GM12878 (cell line): ENCODE data around the gene ZBTB49. TPM values are rescaled to one million over a fixed set of nuclear protein-coding genes. Genes with fewer than 3 reads are reported as not detected.

Experiments
- ATAC-seq: fragments of 200-7000 bp; cut with Tn5 transposase; 3 replicates; pipeline ENCODE4 v1.9.1; 2020; ENCODE audit warnings: mild to moderate bottlenecking, moderate library complexity
- BruUV-seq: library from RNA; stranded (reverse); fragments of 400-500 nt; replicated peaks from 2 replicates; lab custom pipeline; 2021; lab: Mats Ljungman, UMichigan
- CTCF ChIA-PET: fragments of 300-600 bp; sonication (Branson Sonifier 250); formaldehyde crosslinking; extraction: SDS; loops from one replicate; lab custom pipeline; 2021; ENCODE audit warnings: inconsistent platforms; lab: Yijun Ruan, JAX
- POLR2A ChIA-PET: fragments of 350-600 bp; formaldehyde crosslinking; extraction: SDS; loops from one replicate; lab custom pipeline; 2021; ENCODE audit warnings: inconsistent platforms; lab: Charles Lee
- RAD21 ChIA-PET: fragments of 300-600 bp; sonication (Branson Sonifier 250); formaldehyde crosslinking; loops from one replicate; lab custom pipeline; 2023; ENCODE audit warnings: antibody characterized with exemption; ENCODE audit not compliant: unreplicated experiment; lab: Charles Lee
- SMC1A ChIA-PET: fragments of 300-600 bp; sonication (Branson Sonifier 250); formaldehyde crosslinking; loops from one replicate; lab custom pipeline; 2023; ENCODE audit not compliant: unreplicated experiment, uncharacterized antibody; lab: Charles Lee
- DNase-seq: peaks from one replicate; pipeline ENCODE4 v3.0.0-alpha.2; 2011; ENCODE audit warnings: low read depth, low spot score
- FAIRE-seq: peaks from 3 replicates; lab custom pipeline; 2011; peaks lifted over from hg19 to GRCh38; lab: Jason Lieb, UNC
- H2AFZ ChIP-seq: 2 replicates; pipeline ENCODE4 v1.6.0; 2011; ENCODE audit warnings: low read depth, low read length, control low read depth; ENCODE audit not compliant: control insufficient read depth
- H3K27ac ChIP-seq: 2 replicates; pipeline ENCODE4 v1.5.1; 2011; ENCODE audit warnings: control low read depth; ENCODE audit not compliant: control insufficient read depth, insufficient read depth
- H3K27me3 ChIP-seq, 2 experiments: replicated peaks in 1 of 2; 2 replicates each; pipeline versions ENCODE4 v1.6.0 to v1.6.1; 2011; ENCODE audit warnings: low read length in 1 of 2; ENCODE audit not compliant: control insufficient read depth in 2 of 2, insufficient read depth in 2 of 2
- H3K36me3 ChIP-seq, 2 experiments: 2 replicates each; pipeline ENCODE4 v1.5.1; 2011; ENCODE audit warnings: low read length in 1 of 2; ENCODE audit not compliant: control insufficient read depth in 2 of 2, insufficient read depth in 2 of 2
- H3K4me1 ChIP-seq: 2 replicates; pipeline ENCODE4 v1.6.1; 2011; ENCODE audit warnings: mild to moderate bottlenecking, low read length, moderate library complexity, mixed read lengths; ENCODE audit not compliant: control insufficient read depth, insufficient read depth
- H3K4me2 ChIP-seq: 2 replicates; pipeline ENCODE4 v1.6.0; 2011; ENCODE audit warnings: control low read depth; ENCODE audit not compliant: control insufficient read depth, insufficient read depth
- H3K4me3 ChIP-seq: fragments of 200-600 bp; sonication (generic); 2 replicates; pipeline ENCODE4 v1.5.1; 2016
- H3K79me2 ChIP-seq: 2 replicates; pipeline ENCODE4 v1.6.0; 2011; ENCODE audit warnings: low read length; ENCODE audit not compliant: control insufficient read depth, insufficient read depth
- H3K9ac ChIP-seq: 2 replicates; pipeline ENCODE4 v1.8.0; 2011; ENCODE audit warnings: low read length, control low read depth, mixed read lengths; ENCODE audit not compliant: control insufficient read depth, insufficient read depth
- H3K9me3 ChIP-seq: replicated peaks from 3 replicates; pipeline ENCODE4 v1.5.1; 2011; ENCODE audit warnings: mild to moderate bottlenecking, low read length; ENCODE audit not compliant: control insufficient read depth, insufficient read depth
- H4K20me1 ChIP-seq: 2 replicates; pipeline ENCODE4 v1.6.0; 2011; ENCODE audit not compliant: control insufficient read depth, insufficient read depth
- ATF7 ChIP-seq: fragments of 450-650 bp; IDR thresholded peaks from 2 replicates; pipeline ENCODE4 v1.6.1; 2016; ENCODE audit warnings: low read depth, mild to moderate bottlenecking
- BCL3 ChIP-seq: IDR thresholded peaks from 2 replicates; pipeline ENCODE4 v1.6.1; 2011; ENCODE audit warnings: borderline replicate concordance, low read depth, mild to moderate bottlenecking, moderate library complexity, low read length; ENCODE audit not compliant: insufficient read depth, poor library complexity, severe bottlenecking
- BCLAF1 ChIP-seq: fragments of 450-650 bp; IDR thresholded peaks from 2 replicates; pipeline ENCODE4 v1.6.1; 2017; ENCODE audit warnings: antibody characterized with exemption, mild to moderate bottlenecking, moderate library complexity
- CBX5 ChIP-seq: sonication (generic); IDR thresholded peaks from 2 replicates; pipeline ENCODE4 v1.6.1; 2016; ENCODE audit warnings: low read depth, moderate library complexity, mild to moderate bottlenecking, inconsistent platforms
- EED ChIP-seq: sonication (generic); IDR thresholded peaks from 2 replicates; pipeline ENCODE4 v1.6.1; 2016; ENCODE audit warnings: antibody characterized with exemption, low read depth
- GABPA ChIP-seq: IDR thresholded peaks from 2 replicates; pipeline ENCODE4 v1.6.1; 2014; ENCODE audit warnings: antibody characterized with exemption, low read depth, mild to moderate bottlenecking, inconsistent platforms
- IKZF1 ChIP-seq: fragments of 450-650 bp; conservative IDR thresholded peaks from 2 replicates; pipeline ENCODE4 v1.6.1; 2017; ENCODE audit warnings: antibody characterized with exemption, mild to moderate bottlenecking
- MTA2 ChIP-seq: fragments of 450-650 bp; IDR thresholded peaks from 2 replicates; pipeline ENCODE4 v1.6.1; 2016; ENCODE audit warnings: low read depth, mild to moderate bottlenecking, moderate library complexity
- NFYB ChIP-seq: IDR thresholded peaks from 2 replicates; pipeline ENCODE4 v1.6.1; 2011; ENCODE audit warnings: low read depth, mild to moderate bottlenecking, low read length, improper control_type of control experiment, moderate library complexity; ENCODE audit not compliant: insufficient read depth
- PAX5 ChIP-seq: IDR thresholded peaks from 2 replicates; pipeline ENCODE4 v1.6.1; 2011; ENCODE audit warnings: low read depth, low read length, borderline replicate concordance
- PAX8 ChIP-seq: fragments of 450-650 bp; IDR thresholded peaks from 2 replicates; pipeline ENCODE4 v1.6.1; 2017; ENCODE audit warnings: mild to moderate bottlenecking, moderate library complexity
- SMARCA5 ChIP-seq: fragments of 450-650 bp; IDR thresholded peaks from 2 replicates; pipeline ENCODE4 v1.6.1; 2017; ENCODE audit warnings: mild to moderate bottlenecking
- SUPT20H ChIP-seq: IDR thresholded peaks from 2 replicates; pipeline ENCODE4 v1.6.1; 2011; ENCODE audit warnings: low read depth, mild to moderate bottlenecking, low read length, moderate library complexity, borderline replicate concordance; ENCODE audit not compliant: control insufficient read depth
- USF1 ChIP-seq: IDR thresholded peaks from 2 replicates; pipeline ENCODE4 v1.6.1; 2011; ENCODE audit warnings: borderline replicate concordance, low read depth, mild to moderate bottlenecking, moderate library complexity, mixed read lengths, low read length; ENCODE audit not compliant: insufficient read depth; ENCODE audit errors: extremely low read length
- YBX1 ChIP-seq: fragments of 450-650 bp; IDR thresholded peaks from 2 replicates; pipeline ENCODE4 v1.6.1; 2016; ENCODE audit warnings: antibody characterized with exemption
- YY1 ChIP-seq: IDR thresholded peaks from 2 replicates; pipeline ENCODE4 v1.6.1; 2011; ENCODE audit warnings: low read depth, mild to moderate bottlenecking, low read length
- WGBS: methylation state at CpG from one replicate; pipeline ENCODE4 v1.1.6; 2016; ENCODE audit warnings: low lambda C conversion rate; ENCODE audit not compliant: insufficient replicate concordance, insufficient coverage; ENCODE audit errors: missing lambda C conversion rate; 5-methylcytosine and 5-hydroxymethylcytosine counted together
- in situ Hi-C: fragments of 300-500 bp; cut with MboI; formaldehyde crosslinking; loops from 9 replicates; pipeline ENCODE4 v1.14.3; 2018; ENCODE audit warnings: mixed read lengths
- intact Hi-C: fragments of 100-400 bp; cut with micrococcal nuclease; formaldehyde crosslinking; loops from one replicate; pipeline ENCODE4 v1.14.2; 2022; ENCODE audit not compliant: unreplicated experiment
- polyA plus RNA-seq, 11 experiments: library from polyadenylated mRNA; depleted of rRNA in 4 of 11; unstranded in 6 of 11; stranded (reverse) in 5 of 11; fragments of >200 nt; fragmentation: Nextera tagmentation in 4 of 11; fragmentation: Illumina TruSeq in 1 of 11; extraction: Ambion mirVana in 4 of 11; extraction: Trizol in 1 of 11; gene quantifications; 1 replicate in 1 of 11; 2 replicates in 10 of 11; pipeline versions ENCODE4 v1.2.1 to v1.2.3, GENCODE V29; 2011 to 2016; ENCODE audit warnings: inconsistent platforms in 2 of 11, missing spikeins in 2 of 11, low read depth in 1 of 11
- total RNA-seq, 4 experiments: library from RNA; depleted of rRNA in 3 of 4; stranded (reverse); fragments of >200 nt in 3 of 4; fragmentation: Illumina TruSeq in 1 of 4; extraction: Trizol in 1 of 4; gene quantifications; 2 replicates each; pipeline versions ENCODE4 v1.2.1 to v1.2.3, GENCODE V29; 2013 to 2021

ZBTB49 gene
- total and polyA plus RNA-seq, 10 of the 15 experiments (the other 5 are each of a cell fraction or from before 2014, with no cell fraction given), result 0.37 to 4.8 (median 4.1) TPM

GRCh38 chr4:4316150-4316495, 26.1 kb downstream of the ZBTB49 start (continued):
- no peak for TF ChIP-seq CBX5
- TF ChIP-seq EED, result no peak
- TF ChIP-seq ATF7, result no peak
- TF ChIP-seq BCLAF1, result no peak
- no peak for TF ChIP-seq USF1

- in situ Hi-C loops (no loop called here), intact Hi-C loops (no loop called here)
- Histone ChIP-seq H3K9me3 (no peaks in the 10 kb centered on the region), H3K79me2 (no peaks in the 10 kb centered on the region), H3K4me2 (no peak overlapping the region), H3K9ac (no peak overlapping the region), H3K27me3 (no peaks in the 10 kb centered on the region), H3K4me3 (no peak overlapping the region), H3K27ac (no peak overlapping the region), H2AFZ (no peak overlapping the region), H3K4me1 (no peaks in the 10 kb centered on the region), H4K20me1 (no peaks in the 10 kb centered on the region), H3K36me3 (peaks cover 2 to 3% of the 10 kb centered on the region in 2 experiments; a peak in 3 of 4 replicates)
- no peak for FAIRE-seq
- ChIA-PET CTCF (interaction anchor here (1.2 to 1.4 kb wide), 2 partner anchors 10 to 58 kb away, joined by 4 to 5 read pairs; no protein-coding TSS in a partner anchor), POLR2A (no interaction called here), RAD21 (no interaction called here), SMC1A (interaction anchor here (0.7 kb wide), 1 partner anchor 138 kb away, joined by 3 read pairs; no protein-coding TSS in a partner anchor)
- BruUV-seq, result no TSS peak
- no peak for ATAC-seq
- 88% methylated on average over 22 of the region's 23 CpGs for WGBS
- DNase-seq, result no peak
- no peak for TF ChIP-seq GABPA
- TF ChIP-seq NFYB, result no peak
- TF ChIP-seq PAX5, result no peak
- no peak for TF ChIP-seq USF1
- TF ChIP-seq YY1, result no peak
- no peak for TF ChIP-seq IKZF1
- no peak for TF ChIP-seq YBX1
- no peak for TF ChIP-seq SMARCA5
- TF ChIP-seq PAX8, result no peak
- TF ChIP-seq BCL3, result no peak
- TF ChIP-seq MTA2, result no peak
- no peak for TF ChIP-seq SUPT20H
Observed at GRCh38 chr4:4317496-4318232, 27.6 kb downstream of the ZBTB49 start.
